GM12891 (cell line): ENCODE measurements around the gene CCDC190.
"Not testable (repeated sequence)": the region's sequence is repeated elsewhere in the genome, so short reads cannot be mapped to it uniquely, and the experiment has no call there.

Experiments used
- DNase-seq: peaks from one replicate; pipeline ENCODE4 v3.0.0; 2011; ENCODE audit warnings: low spot score; ENCODE audit not compliant: insufficient read length
- FAIRE-seq: peaks from 2 replicates; lab custom pipeline; 2011; peaks lifted over from hg19 to GRCh38; lab: Jason Lieb, UNC
- PAX5 ChIP-seq: IDR thresholded peaks from 2 replicates; pipeline ENCODE4 v1.6.1; 2011; ENCODE audit warnings: low read length, moderate library complexity, mild to moderate bottlenecking; ENCODE audit not compliant: insufficient read depth, severe bottlenecking
- POLR2A ChIP-seq: IDR thresholded peaks from 2 replicates; pipeline ENCODE4 v1.6.1; 2011; ENCODE audit warnings: low read depth, low read length, control low read depth
- POLR2AphosphoS5 ChIP-seq: IDR thresholded peaks from 2 replicates; pipeline ENCODE4 v1.6.1; 2011; ENCODE audit warnings: low read depth, low read length, control low read depth
- POU2F2 ChIP-seq: IDR thresholded peaks from 2 replicates; pipeline ENCODE4 v1.6.1; 2011; ENCODE audit warnings: low read depth, mild to moderate bottlenecking, control low read depth, low read length, moderate library complexity
- SPI1 ChIP-seq: IDR thresholded peaks from 2 replicates; pipeline ENCODE4 v1.6.1; 2011; ENCODE audit warnings: low read depth, low read length, control low read depth
- TAF1 ChIP-seq: IDR thresholded peaks from 2 replicates; pipeline ENCODE4 v1.6.1; 2011; ENCODE audit warnings: low read depth, low read length, control low read depth

Gene CCDC190

GRCh38 chr1:162840250-162840839, 20.6 kb downstream of the CCDC190 start:
- TF ChIP-seq POLR2AphosphoS5 (no peak), PAX5 (no peak), POLR2A (no peak), SPI1 (no peak), POU2F2 (no peak), TAF1 (no peak)
- FAIRE-seq (no peak), DNase-seq (no peak)

GRCh38 chr1:162838863-162839262, 22.1 kb downstream of the CCDC190 start:
- TF ChIP-seq TAF1 (no peak), PAX5 (no peak), SPI1 (no peak), POU2F2 (no peak), POLR2A (no peak), POLR2AphosphoS5 (no peak)
- FAIRE-seq (no peak), DNase-seq (no peak)

- FAIRE-seq, result no peak
- TF ChIP-seq TAF1, result no peak
- peak; percentile 26 for DNase-seq
Observed at GRCh38 chr1:162835157-162835899, 25.6 kb downstream of the CCDC190 start.

GRCh38 chr1:162832470-162832869, 28.5 kb downstream of the CCDC190 start:
- DNase-seq (no peak), FAIRE-seq (no peak)
- no peak for TF ChIP-seq TAF1
- no peak for TF ChIP-seq SPI1
- TF ChIP-seq POLR2AphosphoS5, result no peak
- no peak for TF ChIP-seq POU2F2
- no peak for TF ChIP-seq POLR2A
- TF ChIP-seq PAX5, result no peak

- FAIRE-seq (no peak), DNase-seq (no peak)
- TF ChIP-seq PAX5 (no peak), POLR2AphosphoS5 (no peak), POU2F2 (no peak), TAF1 (no peak)
Observed at GRCh38 chr1:162829268-162829667, 31.7 kb downstream of the CCDC190 start.

GRCh38 chr1:162823771-162824525, 37.0 kb downstream of the CCDC190 start:
- TF ChIP-seq SPI1, result no peak
- no peak for TF ChIP-seq TAF1
- TF ChIP-seq POU2F2, result no peak
- DNase-seq (no peak), FAIRE-seq (peak; percentile 16)

- DNase-seq (no peak), FAIRE-seq (no peak)
- TF ChIP-seq PAX5, result no peak
- TF ChIP-seq SPI1, result no peak
- no peak for TF ChIP-seq POLR2AphosphoS5
- no peak for TF ChIP-seq POLR2A
- no peak for TF ChIP-seq TAF1
- TF ChIP-seq POU2F2, result no peak
Observed at GRCh38 chr1:162823231-162823630, 37.7 kb downstream of the CCDC190 start.

GRCh38 chr1:162822391-162823200, 38.4 kb downstream of the CCDC190 start:
- TF ChIP-seq PAX5, result no peak
- TF ChIP-seq POLR2AphosphoS5, result no peak
- DNase-seq (no peak), FAIRE-seq (peak; percentile 60)

- not testable (repeated sequence) for FAIRE-seq, DNase-seq
Observed at GRCh38 chr1:162818666-162819065, 42.3 kb downstream of the CCDC190 start.

- FAIRE-seq, DNase-seq: not testable (repeated sequence)
Observed at GRCh38 chr1:162818136-162818535, 42.8 kb downstream of the CCDC190 start.

- not testable (repeated sequence) for FAIRE-seq, DNase-seq
Observed at GRCh38 chr1:162812357-162812756, 48.6 kb downstream of the CCDC190 start.

GRCh38 chr1:162807503-162807902, 53.5 kb downstream of the CCDC190 start:
- DNase-seq, FAIRE-seq: not testable (repeated sequence)
